Endothelial cell of umbilical vein (primary cell): ENCODE data around the gene NIN. TPM values are rescaled to one million over a fixed set of nuclear protein-coding genes. Genes with fewer than 3 reads are reported as not detected.
"Not testable (repeated sequence)": the region's sequence is repeated elsewhere in the genome, so short reads cannot be mapped to it uniquely, and the experiment has no call there.

Source experiments
- BruUV-seq: library from RNA; stranded (reverse); fragments of 400-500 nt; replicated peaks from 2 replicates; lab custom pipeline; 2021; lab: Mats Ljungman, UMichigan
- CTCF ChIA-PET: fragments of 300-600, 350-600 bp; sonication (Branson Sonifier 250); formaldehyde crosslinking; loops from one replicate; lab custom pipeline; 2021; ENCODE audit warnings: antibody characterized with exemption, inconsistent platforms; lab: Charles Lee
- POLR2A ChIA-PET: fragments of 300-600, 350-600 bp; sonication (Branson Sonifier 250); formaldehyde crosslinking; loops from one replicate; lab custom pipeline; 2021; ENCODE audit warnings: antibody characterized with exemption, inconsistent platforms; lab: Charles Lee
- DNase-seq: peaks from one replicate; pipeline ENCODE4 v3.0.0-alpha.2; 2011; ENCODE audit warnings: low read depth, low spot score
- FAIRE-seq: peaks from 2 replicates; lab custom pipeline; 2011; peaks lifted over from hg19 to GRCh38; lab: Jason Lieb, UNC
- H2AFZ ChIP-seq: 2 replicates; pipeline ENCODE4 v1.6.0; 2012; ENCODE audit warnings: low read depth, low read length, control low read depth, inconsistent platforms
- H3K27ac ChIP-seq: 2 replicates; pipeline ENCODE4 v1.5.1; 2011; ENCODE audit warnings: low read depth, mild to moderate bottlenecking, control low read depth, low read length, moderate library complexity; ENCODE audit not compliant: insufficient read depth
- H3K27me3 ChIP-seq, 2 experiments: 2 replicates each; pipeline versions ENCODE4 v1.6.0 to v1.6.1; 2011; ENCODE audit warnings: low read length in 2 of 2, mixed read lengths in 1 of 2; ENCODE audit not compliant: control insufficient read depth in 2 of 2, insufficient read depth in 2 of 2
- H3K36me3 ChIP-seq, 2 experiments: 2 replicates in 1 of 2; 3 replicates in 1 of 2; pipeline ENCODE4 v1.5.1; 2011; ENCODE audit warnings: low read length in 2 of 2, mild to moderate bottlenecking in 1 of 2, moderate library complexity in 1 of 2; ENCODE audit not compliant: control insufficient read depth in 2 of 2, insufficient read depth in 2 of 2; ENCODE audit errors: extremely low read depth in 1 of 2
- H3K4me1 ChIP-seq: 3 replicates; pipeline ENCODE4 v1.5.1; 2011; ENCODE audit warnings: mild to moderate bottlenecking, low read length; ENCODE audit not compliant: control insufficient read depth, insufficient read depth; ENCODE audit errors: extremely low read depth
- H3K4me2 ChIP-seq: 2 replicates; pipeline ENCODE4 v1.6.1; 2011; ENCODE audit warnings: low read length, control low read depth, mixed read lengths; ENCODE audit not compliant: insufficient read depth
- H3K4me3 ChIP-seq, 3 experiments: fragments of 200-600 bp in 1 of 3; sonication (generic), shearing (Covaris generic) in 1 of 3; replicated peaks in 1 of 3; 2 replicates each; pipeline ENCODE4 v1.5.1; 2011 to 2016; ENCODE audit warnings: control low read depth in 3 of 3, low read length in 3 of 3, mild to moderate bottlenecking in 2 of 3, inconsistent platforms in 1 of 3, low read depth in 1 of 3, moderate library complexity in 1 of 3; ENCODE audit not compliant: insufficient read depth in 1 of 3
- H3K79me2 ChIP-seq: 2 replicates; pipeline ENCODE4 v1.6.0; 2012; ENCODE audit warnings: low read length, inconsistent platforms; ENCODE audit not compliant: control insufficient read depth, insufficient read depth
- H3K9ac ChIP-seq: replicated peaks from 2 replicates; pipeline ENCODE3; 2011; ENCODE audit warnings: low read length, control low read depth; ENCODE audit not compliant: insufficient read depth; ENCODE audit errors: extremely low read depth
- H3K9me1 ChIP-seq: replicated peaks from 3 replicates; pipeline ENCODE4 v1.6.0; 2011; ENCODE audit warnings: mild to moderate bottlenecking, low read length; ENCODE audit not compliant: control insufficient read depth, insufficient read depth; ENCODE audit errors: extremely low read depth
- H3K9me3 ChIP-seq: replicated peaks from 2 replicates; pipeline ENCODE4 v1.5.1; 2012; ENCODE audit warnings: low read length, inconsistent platforms; ENCODE audit not compliant: control insufficient read depth, insufficient read depth
- H4K20me1 ChIP-seq: replicated peaks from 2 replicates; pipeline ENCODE3; 2011; ENCODE audit warnings: mild to moderate bottlenecking, low read length; ENCODE audit not compliant: control insufficient read depth, insufficient read depth; ENCODE audit errors: extremely low read depth
- FOS ChIP-seq: IDR thresholded peaks from 2 replicates; pipeline ENCODE4 v1.6.1; 2011; ENCODE audit warnings: mild to moderate bottlenecking, low read length, moderate library complexity, borderline replicate concordance; ENCODE audit not compliant: insufficient read depth
- GATA2 ChIP-seq: IDR thresholded peaks from 2 replicates; pipeline ENCODE4 v1.7.0; 2011; ENCODE audit warnings: low read depth, mild to moderate bottlenecking, moderate library complexity, mixed read lengths, low read length; ENCODE audit not compliant: insufficient read length, insufficient read depth
- JUN ChIP-seq: IDR thresholded peaks from 2 replicates; pipeline ENCODE4 v1.6.1; 2011; ENCODE audit warnings: borderline replicate concordance, low read depth; ENCODE audit not compliant: insufficient read length, insufficient read depth
- MYC ChIP-seq: IDR thresholded peaks from one replicate; pipeline ENCODE4 v1.6.1; 2011; ENCODE audit warnings: mild to moderate bottlenecking, low read depth, low read length
- dilution Hi-C: fragments of 300-500 bp; cut with MboI; formaldehyde crosslinking; loops from one replicate; pipeline ENCODE4 v1.15.0; 2019; ENCODE audit warnings: low sequenced_read_pairs; ENCODE audit not compliant: extremely low pct_ligation_motif_present
- intact Hi-C: fragments of 100-400 bp; cut with micrococcal nuclease; formaldehyde crosslinking; loops from one replicate; pipeline ENCODE4 v1.10.0; 2022
- polyA plus RNA-seq, 4 experiments: library from polyadenylated mRNA; depleted of rRNA in 3 of 4; stranded (reverse) in 3 of 4; unstranded in 1 of 4; fragments of >200 nt; gene quantifications; 2 replicates each; pipeline versions ENCODE4 v1.2.1 to v1.2.3, GENCODE V29; 2011 to 2012; ENCODE audit warnings: missing spikeins in 1 of 4
- total RNA-seq: library from RNA; stranded (reverse); gene quantifications from 2 replicates; pipeline ENCODE4 v1.2.3, GENCODE V29; 2021

NIN gene
- total and polyA plus RNA-seq, 2 donors (not counting 3 experiments of a cell fraction or from before 2014, with no cell fraction given) = 7.1 to 76.3 TPM

- no peak overlapping the region for H2AFZ ChIP-seq
- H3K27ac ChIP-seq = peak overlapping the region; percentile 67
- peaks cover 70% of the 10 kb centered on the region for H3K79me2 ChIP-seq
- peaks cover 11% of the 10 kb centered on the region for H3K4me1 ChIP-seq
- CTCF ChIA-PET = interaction anchor here (0.6 to 1.8 kb wide), 6 partner anchors 11 to 44 kb away, joined by 3 to 10 read pairs (median 3); no protein-coding TSS in a partner anchor
- peak; percentile 93 for FAIRE-seq
- DNase-seq = peak; percentile 73
- no peaks in the 10 kb centered on the region for H3K27me3 ChIP-seq
- no TSS peak for BruUV-seq
- intact Hi-C loops (loop anchor here (1.0 to 2.0 kb wide), 2 partner anchors 12 to 14 kb away; partner anchors contain the start of gene NIN), dilution Hi-C loops (no loop called here)
- no peaks in the 10 kb centered on the region for H3K9me1 ChIP-seq
- H3K9ac ChIP-seq = peak overlapping the region; percentile 27
- POLR2A ChIA-PET = no interaction called here
- H3K4me2 ChIP-seq = peak overlapping the region; percentile 69
- no peaks in the 10 kb centered on the region for H4K20me1 ChIP-seq
- no peaks in the 10 kb centered on the region for H3K36me3 ChIP-seq
- peak; percentile 87 for TF ChIP-seq FOS
- TF ChIP-seq JUN = peak; percentile 49
- no peak for TF ChIP-seq MYC
- TF ChIP-seq GATA2 = peak; percentile 44
- no peak overlapping the region for H3K4me3 ChIP-seq
- H3K9me3 ChIP-seq = no peaks in the 10 kb centered on the region
Measured at GRCh38 chr14:50816395-50817047, 14.4 kb downstream of the NIN start.

GRCh38 chr14:50815526-50815925 lies 15.4 kb downstream of the NIN start:
- H4K20me1 ChIP-seq, FAIRE-seq, H3K9ac ChIP-seq, H3K9me3 ChIP-seq, H3K36me3 ChIP-seq, DNase-seq, H3K4me3 ChIP-seq, H3K4me2 ChIP-seq, dilution Hi-C loops, H3K27ac ChIP-seq, H2AFZ ChIP-seq, H3K9me1 ChIP-seq, H3K27me3 ChIP-seq, BruUV-seq, intact Hi-C loops, POLR2A ChIA-PET: not testable (repeated sequence)
- H3K4me1 ChIP-seq = peaks cover 11% of the 10 kb centered on the region
- CTCF ChIA-PET = interaction anchor here (1.1 to 1.8 kb wide), 3 partner anchors 12 to 23 kb away, joined by 3 to 10 read pairs (median 3); no protein-coding TSS in a partner anchor
- H3K79me2 ChIP-seq = peaks cover 62% of the 10 kb centered on the region

GRCh38 chr14:50815058-50815457 lies 15.9 kb downstream of the NIN start:
- H3K4me2 ChIP-seq, H3K9me1 ChIP-seq, H3K9ac ChIP-seq, H3K9me3 ChIP-seq, H2AFZ ChIP-seq, CTCF ChIA-PET, H3K36me3 ChIP-seq, intact Hi-C loops, POLR2A ChIA-PET, dilution Hi-C loops, H3K4me3 ChIP-seq, H3K27me3 ChIP-seq, H3K27ac ChIP-seq, H4K20me1 ChIP-seq, BruUV-seq, DNase-seq, FAIRE-seq: not testable (repeated sequence)
- H3K79me2 ChIP-seq = peaks cover 59% of the 10 kb centered on the region
- peaks cover 11% of the 10 kb centered on the region for H3K4me1 ChIP-seq
